ENCODE measurements around the gene EID1.

DNA sequence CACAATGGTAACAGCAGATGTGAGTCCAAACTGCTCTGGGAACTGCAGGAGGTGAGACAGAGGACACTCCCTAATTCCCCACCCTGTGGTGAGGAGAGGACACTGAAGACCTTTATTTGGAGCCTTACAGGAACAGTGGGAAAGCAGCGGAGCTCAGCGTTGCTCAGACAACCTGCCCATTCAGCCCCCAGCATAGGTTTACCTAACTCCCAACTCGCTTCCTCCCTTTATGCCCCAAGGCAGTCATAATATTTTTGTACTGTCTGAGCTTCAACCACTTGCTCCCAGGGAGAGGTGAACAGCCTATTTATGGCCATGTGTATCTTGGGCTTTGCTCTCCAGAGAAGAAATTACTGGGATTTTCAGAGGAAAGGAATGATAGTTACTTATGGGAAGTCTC, 51.7 kb downstream of the EID1 start:
- TF ChIP-seq, protein P1, sequence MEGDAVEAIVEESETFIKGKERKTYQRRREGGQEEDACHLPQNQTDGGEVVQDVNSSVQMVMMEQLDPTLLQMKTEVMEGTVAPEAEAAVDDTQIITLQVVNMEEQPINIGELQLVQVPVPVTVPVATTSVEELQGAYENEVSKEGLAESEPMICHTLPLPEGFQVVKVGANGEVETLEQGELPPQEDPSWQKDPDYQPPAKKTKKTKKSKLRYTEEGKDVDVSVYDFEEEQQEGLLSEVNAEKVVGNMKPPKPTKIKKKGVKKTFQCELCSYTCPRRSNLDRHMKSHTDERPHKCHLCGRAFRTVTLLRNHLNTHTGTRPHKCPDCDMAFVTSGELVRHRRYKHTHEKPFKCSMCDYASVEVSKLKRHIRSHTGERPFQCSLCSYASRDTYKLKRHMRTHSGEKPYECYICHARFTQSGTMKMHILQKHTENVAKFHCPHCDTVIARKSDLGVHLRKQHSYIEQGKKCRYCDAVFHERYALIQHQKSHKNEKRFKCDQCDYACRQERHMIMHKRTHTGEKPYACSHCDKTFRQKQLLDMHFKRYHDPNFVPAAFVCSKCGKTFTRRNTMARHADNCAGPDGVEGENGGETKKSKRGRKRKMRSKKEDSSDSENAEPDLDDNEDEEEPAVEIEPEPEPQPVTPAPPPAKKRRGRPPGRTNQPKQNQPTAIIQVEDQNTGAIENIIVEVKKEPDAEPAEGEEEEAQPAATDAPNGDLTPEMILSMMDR (IDR thresholded peaks at IDR 0.05): no peak
- no peak for TF ChIP-seq POLR2A (IDR thresholded peaks at IDR 0.05)

Measured in breast epithelium (tissue), 3 donors.